Measurements from ENCODE around the gene PAN2.

DNA sequence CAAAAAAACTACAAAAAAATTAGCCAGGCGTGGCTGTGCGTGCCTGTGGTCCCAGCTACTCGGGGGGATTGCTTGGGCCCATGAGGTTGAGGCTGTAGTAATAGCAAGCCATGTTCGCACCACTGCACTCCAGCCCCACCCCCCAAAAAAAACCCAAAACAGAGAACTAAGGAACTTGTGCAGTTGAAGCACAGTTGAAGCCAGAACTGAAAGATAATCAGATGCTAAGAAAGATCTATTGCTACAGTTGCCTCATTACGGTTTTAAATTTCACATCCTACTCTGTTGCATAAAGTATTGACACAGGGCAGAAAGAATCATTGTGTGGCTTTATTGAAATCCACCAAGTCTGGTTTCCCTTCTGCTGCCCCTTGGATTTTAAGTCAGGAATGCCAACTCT, 37.5 kb downstream of the PAN2 start:
- TF ChIP-seq FOXM1 (IDR thresholded peaks at IDR 0.05; ENCODE audit: borderline replicate concordance, low read depth) (no peak), TCF12 (IDR thresholded peaks at IDR 0.05; ENCODE audit: low read depth) (no peak), MAX (IDR thresholded peaks at IDR 0.05) (no peak), RAD21 (IDR thresholded peaks at IDR 0.05; ENCODE audit: low read depth) (no peak), NFIC (IDR thresholded peaks at IDR 0.05) (no peak), EP300 (IDR thresholded peaks at IDR 0.05; ENCODE audit: borderline replicate concordance) (no peak), EGR1 (IDR thresholded peaks at IDR 0.05) (no peak), CEBPB (IDR thresholded peaks at IDR 0.05) (no peak), YY1 (IDR thresholded peaks at IDR 0.05; ENCODE audit: low read depth) (no peak), USF1 (IDR thresholded peaks at IDR 0.05) (no peak), TAF1 (IDR thresholded peaks at IDR 0.05; ENCODE audit: low read depth) (no peak), ZBTB7A (IDR thresholded peaks at IDR 0.05; ENCODE audit: low read depth) (no peak), CREB1 (IDR thresholded peaks at IDR 0.05; ENCODE audit: low read depth) (no peak)
- TF ChIP-seq, protein P1, sequence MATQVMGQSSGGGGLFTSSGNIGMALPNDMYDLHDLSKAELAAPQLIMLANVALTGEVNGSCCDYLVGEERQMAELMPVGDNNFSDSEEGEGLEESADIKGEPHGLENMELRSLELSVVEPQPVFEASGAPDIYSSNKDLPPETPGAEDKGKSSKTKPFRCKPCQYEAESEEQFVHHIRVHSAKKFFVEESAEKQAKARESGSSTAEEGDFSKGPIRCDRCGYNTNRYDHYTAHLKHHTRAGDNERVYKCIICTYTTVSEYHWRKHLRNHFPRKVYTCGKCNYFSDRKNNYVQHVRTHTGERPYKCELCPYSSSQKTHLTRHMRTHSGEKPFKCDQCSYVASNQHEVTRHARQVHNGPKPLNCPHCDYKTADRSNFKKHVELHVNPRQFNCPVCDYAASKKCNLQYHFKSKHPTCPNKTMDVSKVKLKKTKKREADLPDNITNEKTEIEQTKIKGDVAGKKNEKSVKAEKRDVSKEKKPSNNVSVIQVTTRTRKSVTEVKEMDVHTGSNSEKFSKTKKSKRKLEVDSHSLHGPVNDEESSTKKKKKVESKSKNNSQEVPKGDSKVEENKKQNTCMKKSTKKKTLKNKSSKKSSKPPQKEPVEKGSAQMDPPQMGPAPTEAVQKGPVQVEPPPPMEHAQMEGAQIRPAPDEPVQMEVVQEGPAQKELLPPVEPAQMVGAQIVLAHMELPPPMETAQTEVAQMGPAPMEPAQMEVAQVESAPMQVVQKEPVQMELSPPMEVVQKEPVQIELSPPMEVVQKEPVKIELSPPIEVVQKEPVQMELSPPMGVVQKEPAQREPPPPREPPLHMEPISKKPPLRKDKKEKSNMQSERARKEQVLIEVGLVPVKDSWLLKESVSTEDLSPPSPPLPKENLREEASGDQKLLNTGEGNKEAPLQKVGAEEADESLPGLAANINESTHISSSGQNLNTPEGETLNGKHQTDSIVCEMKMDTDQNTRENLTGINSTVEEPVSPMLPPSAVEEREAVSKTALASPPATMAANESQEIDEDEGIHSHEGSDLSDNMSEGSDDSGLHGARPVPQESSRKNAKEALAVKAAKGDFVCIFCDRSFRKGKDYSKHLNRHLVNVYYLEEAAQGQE (IDR thresholded peaks at IDR 0.05; ENCODE audit: low read depth), result no peak

Data from Ishikawa (cell line).